K562 (cell line): ENCODE data around the gene PSMA6. TPM values are rescaled to one million over a fixed set of nuclear protein-coding genes. Genes with fewer than 3 reads are reported as not detected.

Experiments used
- ATAC-seq: fragments of 200-7000 bp; cut with Tn5 transposase; 3 replicates; pipeline ENCODE4 v1.9.1; 2020; ENCODE audit warnings: moderate library complexity
- BruUV-seq: library from RNA; stranded (reverse); fragments of 400-500 nt; replicated peaks from 2 replicates; lab custom pipeline; 2021; lab: Mats Ljungman, UMichigan
- CTCF ChIA-PET: fragments of 300-600 bp; formaldehyde crosslinking; extraction: SDS; loops from one replicate; lab custom pipeline; 2021; ENCODE audit warnings: low intra/inter-chr PET ratio; lab: Yijun Ruan, JAX
- POLR2A ChIA-PET: fragments of 300-600, 350-650 bp; sonication (Branson Sonifier 250); formaldehyde crosslinking; extraction: SDS; loops from one replicate; lab custom pipeline; 2021; ENCODE audit warnings: antibody characterized with exemption, inconsistent platforms; lab: Yijun Ruan, JAX
- DNase-seq, 4 experiments: peaks; one replicate each; pipeline versions ENCODE4 v3.0.0 to v3.0.0-alpha.2; 2011 to 2018; ENCODE audit warnings: low spot score in 3 of 4, mixed read lengths in 3 of 4; ENCODE audit errors: extremely low read depth in 1 of 4
- FAIRE-seq: peaks from 2 replicates; lab custom pipeline; 2011; peaks lifted over from hg19 to GRCh38; lab: Jason Lieb, UNC
- H2AFZ ChIP-seq: 2 replicates; pipeline ENCODE4 v1.6.0; 2011; ENCODE audit warnings: low read depth, low read length, control low read depth, inconsistent platforms
- H3K27ac ChIP-seq: fragments of 200-600 bp; 3 replicates; pipeline ENCODE4 v1.8.0; 2011; ENCODE audit warnings: low read depth, mild to moderate bottlenecking, control low read depth, inconsistent platforms, low read length, moderate library complexity, mixed read lengths; ENCODE audit errors: extremely low read depth
- H3K27me3 ChIP-seq, 2 experiments: fragments of 300-600 bp in 1 of 2; 2 replicates in 1 of 2; 3 replicates in 1 of 2; pipeline versions ENCODE4 v1.6.0 to v1.8.0; 2011; ENCODE audit warnings: inconsistent platforms in 2 of 2, low read length in 2 of 2, mild to moderate bottlenecking in 1 of 2, mixed read lengths in 1 of 2, moderate library complexity in 1 of 2; ENCODE audit not compliant: control insufficient read depth in 2 of 2, insufficient read depth in 2 of 2
- H3K36me3 ChIP-seq: fragments of 300-600 bp; 3 replicates; pipeline ENCODE4 v1.8.0; 2011; ENCODE audit warnings: mild to moderate bottlenecking, low read length, inconsistent platforms; ENCODE audit not compliant: control insufficient read depth, insufficient read depth
- H3K4me1 ChIP-seq, 2 experiments: fragments of 200-600 bp in 1 of 2; replicated peaks in 1 of 2; 2 replicates in 1 of 2; 3 replicates in 1 of 2; pipeline versions ENCODE4 v1.5.1 to v1.8.0; 2011; ENCODE audit warnings: inconsistent platforms in 2 of 2, low read length in 2 of 2, mild to moderate bottlenecking in 1 of 2, mixed read lengths in 1 of 2, moderate library complexity in 1 of 2; ENCODE audit not compliant: control insufficient read depth in 2 of 2, insufficient read depth in 2 of 2
- H3K4me2 ChIP-seq: 2 replicates; pipeline ENCODE4 v1.6.1; 2011; ENCODE audit warnings: low read length, control low read depth, inconsistent platforms, mixed read lengths; ENCODE audit not compliant: insufficient read depth
- H3K4me3 ChIP-seq: fragments of 200-600 bp; sonication (generic), shearing (Covaris generic); 2 replicates; pipeline ENCODE4 v1.5.1; 2016; ENCODE audit warnings: control low read depth, inconsistent platforms
- H3K79me2 ChIP-seq: fragments of 200-600 bp; 3 replicates; pipeline ENCODE4 v1.8.0; 2011; ENCODE audit warnings: low read length, inconsistent platforms; ENCODE audit not compliant: control insufficient read depth, insufficient read depth
- H3K9ac ChIP-seq, 2 experiments: 2 replicates each; pipeline versions ENCODE4 v1.6.0 to v1.6.1; 2011; ENCODE audit warnings: low read depth in 2 of 2, low read length in 2 of 2, control low read depth in 1 of 2, inconsistent platforms in 1 of 2, mild to moderate bottlenecking in 1 of 2, mixed read lengths in 1 of 2; ENCODE audit not compliant: insufficient read depth in 1 of 2
- H3K9me1 ChIP-seq: one replicate; pipeline ENCODE4 v1.6.0; 2011; ENCODE audit warnings: inconsistent platforms, mild to moderate bottlenecking, low read length, moderate library complexity; ENCODE audit not compliant: control insufficient read depth, insufficient read depth
- H3K9me3 ChIP-seq: replicated peaks from 2 replicates; pipeline ENCODE4 v1.5.1; 2011; ENCODE audit warnings: low read depth, low read length, inconsistent platforms; ENCODE audit not compliant: control insufficient read depth, insufficient read depth
- H4K20me1 ChIP-seq: replicated peaks from 2 replicates; pipeline ENCODE4 v1.6.1; 2011; ENCODE audit warnings: low read length, inconsistent platforms, mixed read lengths; ENCODE audit not compliant: control insufficient read depth, insufficient read depth
- ESRRB ChIP-seq: fragments of 250-450 bp; sonication (Bioruptor Pico); IDR thresholded peaks from 2 replicates; pipeline ENCODE4 v1.5.0; 2020; ENCODE audit warnings: mild to moderate bottlenecking, moderate library complexity, borderline replicate concordance
- GTF2E2 ChIP-seq: fragments of 200-800 bp; sonication (Bioruptor generic); IDR thresholded peaks from 2 replicates; pipeline ENCODE4 v1.6.1; 2016; ENCODE audit warnings: missing genetic modification characterization, missing compliant biosample characterization
- HNRNPUL1 ChIP-seq: fragments of 200-400 bp; formaldehyde crosslinking; IDR thresholded peaks from 2 replicates; pipeline ENCODE4 v1.6.1; 2017; ENCODE audit warnings: low read length
- MBD2 ChIP-seq: sonication (generic); IDR thresholded peaks from 2 replicates; pipeline ENCODE4 v1.6.1; 2016; ENCODE audit warnings: low read depth, borderline replicate concordance
- NFE2L1 ChIP-seq: fragments of 450-650 bp; IDR thresholded peaks from 2 replicates; pipeline ENCODE4 v1.6.1; 2016; ENCODE audit warnings: missing genetic modification characterization, low read depth, mild to moderate bottlenecking, missing compliant biosample characterization, moderate library complexity, borderline replicate concordance
- PHB ChIP-seq: fragments of 250-450 bp; sonication (Bioruptor Pico); IDR thresholded peaks from 2 replicates; pipeline ENCODE4 v1.5.0; 2021
- POLR2B ChIP-seq: fragments of 450-650 bp; IDR thresholded peaks from 2 replicates; pipeline ENCODE4 v1.6.1; 2018; ENCODE audit warnings: low read depth; ENCODE audit not compliant: partially characterized antibody
- RBFOX2 ChIP-seq: fragments of 200-400 bp; formaldehyde crosslinking; IDR thresholded peaks from 2 replicates; pipeline ENCODE4 v1.6.1; 2017; ENCODE audit warnings: low read depth, mild to moderate bottlenecking, low read length, moderate library complexity
- ZNF584 ChIP-seq: fragments of 200-800 bp; sonication (Bioruptor generic); IDR thresholded peaks from 2 replicates; pipeline ENCODE4 v1.6.1; 2016; ENCODE audit warnings: low read depth, mild to moderate bottlenecking, missing genetic modification characterization, missing compliant biosample characterization
- ZSCAN32 ChIP-seq: fragments of 450-650 bp; formaldehyde crosslinking; IDR thresholded peaks from 2 replicates; pipeline ENCODE4 v1.4.0; 2020; ENCODE audit warnings: mild to moderate bottlenecking, moderate library complexity
- WGBS: fragments of 100-300 bp; shearing (Covaris generic); methylation state at CpG from one replicate; pipeline ENCODE4 v1.1.6; 2016; ENCODE audit warnings: low coverage, mixed read lengths; ENCODE audit not compliant: insufficient coverage; ENCODE audit errors: missing lambda C conversion rate; 5-methylcytosine and 5-hydroxymethylcytosine counted together
- in situ Hi-C: fragments of 300-500 bp; cut with MboI; formaldehyde crosslinking; loops from 4 replicates; pipeline ENCODE4 v1.15.0; 2018; ENCODE audit warnings: inconsistent platforms, mixed read lengths
- intact Hi-C: fragments of 100-400 bp; cut with micrococcal nuclease; formaldehyde crosslinking; loops from 2 replicates; pipeline ENCODE4 v1.14.2; 2022
- polyA plus RNA-seq, 8 experiments: library from polyadenylated mRNA; depleted of rRNA in 4 of 8; stranded (reverse) in 5 of 8; unstranded in 3 of 8; fragments of >200 nt; fragmentation: Nextera tagmentation in 2 of 8; fragmentation: Illumina TruSeq in 1 of 8; extraction: Ambion mirVana in 2 of 8; extraction: Trizol in 1 of 8; gene quantifications; 2 replicates each; pipeline versions ENCODE4 v1.2.1 to v1.2.3, GENCODE V29; 2011 to 2014; ENCODE audit warnings: inconsistent platforms in 1 of 8, missing spikeins in 1 of 8
- total RNA-seq, 7 experiments: library from RNA; depleted of rRNA in 6 of 7; stranded (reverse); fragments of >200 nt in 6 of 7; fragmentation: Illumina TruSeq in 2 of 7; extraction: Trizol in 2 of 7; gene quantifications; 2 replicates each; pipeline versions ENCODE4 v1.2.1 to v1.2.3, GENCODE V29; 2011 to 2021; ENCODE audit warnings: low replicate concordance in 1 of 7
- TF ChIP-seq, protein P1 (sequence below): fragments of 250-450 bp; sonication (Bioruptor Pico); IDR thresholded peaks from 2 replicates; pipeline ENCODE4 v1.5.0; 2022; ENCODE audit warnings: mild to moderate bottlenecking
- TF ChIP-seq, protein P2 (sequence below): sonication (generic); formaldehyde crosslinking; IDR thresholded peaks from 2 replicates; pipeline ENCODE4 v1.8.1; 2023; ENCODE audit warnings: missing genetic modification reagents, mild to moderate bottlenecking, borderline replicate concordance
- TF ChIP-seq, protein P3 (sequence below): fragments of 450-650 bp; formaldehyde crosslinking; IDR thresholded peaks from 2 replicates; pipeline ENCODE4 v1.4.0; 2020; ENCODE audit warnings: mild to moderate bottlenecking

The PSMA6 gene
- total and polyA plus RNA-seq, 9 of the 15 experiments (the other 6 are each of a cell fraction or from before 2014, with no cell fraction given): 210 to 952 (median 288) TPM

DNA sequence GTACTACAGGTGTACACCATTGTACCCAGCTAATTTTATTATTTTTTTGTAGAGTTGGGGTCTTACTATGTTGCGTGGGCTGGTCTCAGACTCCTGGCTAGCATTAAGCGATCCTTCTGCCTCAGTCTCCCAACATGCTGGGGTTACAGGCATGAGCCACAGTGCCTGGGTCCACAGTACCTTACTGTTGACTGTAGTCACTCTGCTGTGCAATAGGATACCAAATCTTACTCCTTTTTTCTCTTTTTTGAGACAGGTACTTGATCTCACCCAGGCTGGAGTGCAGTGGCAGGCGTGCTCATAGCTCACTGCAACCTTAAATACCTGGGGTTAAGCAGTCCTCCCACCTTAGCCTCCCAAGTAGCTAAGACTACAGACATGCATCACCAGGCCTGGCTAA is 25.6 kb downstream of the PSMA6 start:
- Histone ChIP-seq H2AFZ (no peak overlapping the region), H3K79me2 (no peaks in the 10 kb centered on the region), H3K9me3 (no peaks in the 10 kb centered on the region), H3K4me3 (no peak overlapping the region), H3K9ac (no peak overlapping the region), H3K4me2 (no peak overlapping the region), H3K4me1 (no peaks in the 10 kb centered on the region), H3K36me3 (peaks cover 55% of the 10 kb centered on the region; the same call in 2 of the 3 replicates), H3K27me3 (no peaks in the 10 kb centered on the region), H3K9me1 (no peaks in the 10 kb centered on the region), H4K20me1 (no peaks in the 10 kb centered on the region), H3K27ac (no peak overlapping the region)
- no peak for ATAC-seq
- no peak for FAIRE-seq
- intact Hi-C loops (no loop called here), in situ Hi-C loops (no loop called here)
- POLR2A ChIA-PET: interaction anchor here (0.7 to 1.1 kb wide), 2 partner anchors 9 to 26 kb away, joined by 3 to 5 read pairs; partner anchors contain the start of gene PSMA6
- WGBS: 97% methylated on average over 3 of the region's 3 CpGs
- CTCF ChIA-PET: no interaction called here
- no TSS peak for BruUV-seq
- DNase-seq: no peak
- TF ChIP-seq ESRRB: no peak
- TF ChIP-seq, protein P1, sequence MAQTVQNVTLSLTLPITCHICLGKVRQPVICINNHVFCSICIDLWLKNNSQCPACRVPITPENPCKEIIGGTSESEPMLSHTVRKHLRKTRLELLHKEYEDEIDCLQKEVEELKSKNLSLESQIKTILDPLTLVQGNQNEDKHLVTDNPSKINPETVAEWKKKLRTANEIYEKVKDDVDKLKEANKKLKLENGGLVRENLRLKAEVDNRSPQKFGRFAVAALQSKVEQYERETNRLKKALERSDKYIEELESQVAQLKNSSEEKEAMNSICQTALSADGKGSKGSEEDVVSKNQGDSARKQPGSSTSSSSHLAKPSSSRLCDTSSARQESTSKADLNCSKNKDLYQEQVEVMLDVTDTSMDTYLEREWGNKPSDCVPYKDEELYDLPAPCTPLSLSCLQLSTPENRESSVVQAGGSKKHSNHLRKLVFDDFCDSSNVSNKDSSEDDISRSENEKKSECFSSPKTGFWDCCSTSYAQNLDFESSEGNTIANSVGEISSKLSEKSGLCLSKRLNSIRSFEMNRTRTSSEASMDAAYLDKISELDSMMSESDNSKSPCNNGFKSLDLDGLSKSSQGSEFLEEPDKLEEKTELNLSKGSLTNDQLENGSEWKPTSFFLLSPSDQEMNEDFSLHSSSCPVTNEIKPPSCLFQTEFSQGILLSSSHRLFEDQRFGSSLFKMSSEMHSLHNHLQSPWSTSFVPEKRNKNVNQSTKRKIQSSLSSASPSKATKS: no peak
- no peak for TF ChIP-seq POLR2B
- TF ChIP-seq HNRNPUL1: no peak
- TF ChIP-seq MBD2: no peak
- TF ChIP-seq ZSCAN32 (CRISPR knock-in tag): no peak
- TF ChIP-seq PHB (CRISPR knock-in tag): no peak
- TF ChIP-seq GTF2E2 (tag): no peak
- no peak for TF ChIP-seq RBFOX2
- no peak for TF ChIP-seq ZNF584
- TF ChIP-seq NFE2L1 (tag): no peak
- TF ChIP-seq, protein P2, sequence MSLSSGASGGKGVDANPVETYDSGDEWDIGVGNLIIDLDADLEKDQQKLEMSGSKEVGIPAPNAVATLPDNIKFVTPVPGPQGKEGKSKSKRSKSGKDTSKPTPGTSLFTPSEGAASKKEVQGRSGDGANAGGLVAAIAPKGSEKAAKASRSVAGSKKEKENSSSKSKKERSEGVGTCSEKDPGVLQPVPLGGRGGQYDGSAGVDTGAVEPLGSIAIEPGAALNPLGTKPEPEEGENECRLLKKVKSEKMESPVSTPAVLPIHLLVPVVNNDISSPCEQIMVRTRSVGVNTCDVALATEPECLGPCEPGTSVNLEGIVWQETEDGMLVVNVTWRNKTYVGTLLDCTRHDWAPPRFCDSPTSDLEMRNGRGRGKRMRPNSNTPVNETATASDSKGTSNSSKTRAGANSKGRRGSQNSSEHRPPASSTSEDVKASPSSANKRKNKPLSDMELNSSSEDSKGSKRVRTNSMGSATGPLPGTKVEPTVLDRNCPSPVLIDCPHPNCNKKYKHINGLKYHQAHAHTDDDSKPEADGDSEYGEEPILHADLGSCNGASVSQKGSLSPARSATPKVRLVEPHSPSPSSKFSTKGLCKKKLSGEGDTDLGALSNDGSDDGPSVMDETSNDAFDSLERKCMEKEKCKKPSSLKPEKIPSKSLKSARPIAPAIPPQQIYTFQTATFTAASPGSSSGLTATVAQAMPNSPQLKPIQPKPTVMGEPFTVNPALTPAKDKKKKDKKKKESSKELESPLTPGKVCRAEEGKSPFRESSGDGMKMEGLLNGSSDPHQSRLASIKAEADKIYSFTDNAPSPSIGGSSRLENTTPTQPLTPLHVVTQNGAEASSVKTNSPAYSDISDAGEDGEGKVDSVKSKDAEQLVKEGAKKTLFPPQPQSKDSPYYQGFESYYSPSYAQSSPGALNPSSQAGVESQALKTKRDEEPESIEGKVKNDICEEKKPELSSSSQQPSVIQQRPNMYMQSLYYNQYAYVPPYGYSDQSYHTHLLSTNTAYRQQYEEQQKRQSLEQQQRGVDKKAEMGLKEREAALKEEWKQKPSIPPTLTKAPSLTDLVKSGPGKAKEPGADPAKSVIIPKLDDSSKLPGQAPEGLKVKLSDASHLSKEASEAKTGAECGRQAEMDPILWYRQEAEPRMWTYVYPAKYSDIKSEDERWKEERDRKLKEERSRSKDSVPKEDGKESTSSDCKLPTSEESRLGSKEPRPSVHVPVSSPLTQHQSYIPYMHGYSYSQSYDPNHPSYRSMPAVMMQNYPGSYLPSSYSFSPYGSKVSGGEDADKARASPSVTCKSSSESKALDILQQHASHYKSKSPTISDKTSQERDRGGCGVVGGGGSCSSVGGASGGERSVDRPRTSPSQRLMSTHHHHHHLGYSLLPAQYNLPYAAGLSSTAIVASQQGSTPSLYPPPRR (CRISPR knock-in tag): no peak
- TF ChIP-seq, protein P3, sequence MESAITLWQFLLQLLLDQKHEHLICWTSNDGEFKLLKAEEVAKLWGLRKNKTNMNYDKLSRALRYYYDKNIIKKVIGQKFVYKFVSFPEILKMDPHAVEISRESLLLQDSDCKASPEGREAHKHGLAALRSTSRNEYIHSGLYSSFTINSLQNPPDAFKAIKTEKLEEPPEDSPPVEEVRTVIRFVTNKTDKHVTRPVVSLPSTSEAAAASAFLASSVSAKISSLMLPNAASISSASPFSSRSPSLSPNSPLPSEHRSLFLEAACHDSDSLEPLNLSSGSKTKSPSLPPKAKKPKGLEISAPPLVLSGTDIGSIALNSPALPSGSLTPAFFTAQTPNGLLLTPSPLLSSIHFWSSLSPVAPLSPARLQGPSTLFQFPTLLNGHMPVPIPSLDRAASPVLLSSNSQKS: no peak
